Neuronal stem cell (in vitro differentiated cells): ENCODE data around the gene KLHL12.

Source experiments
- DNase-seq: peaks from one replicate; pipeline ENCODE4 v3.0.0-alpha.2; 2013; ENCODE audit warnings: low spot score
- H2AFZ ChIP-seq: one replicate; pipeline ENCODE4 v1.6.1; 2013; ENCODE audit warnings: mild to moderate bottlenecking, low read length, inconsistent platforms
- H2AK5ac ChIP-seq: 2 replicates; pipeline ENCODE4 v1.6.1; 2013; ENCODE audit warnings: low read depth, mild to moderate bottlenecking, inconsistent platforms, low read length, moderate library complexity, mixed read lengths
- H2BK120ac ChIP-seq: 2 replicates; pipeline ENCODE4 v1.6.1; 2013; ENCODE audit warnings: low read depth, mild to moderate bottlenecking, inconsistent platforms, low read length, moderate library complexity, mixed read lengths
- H2BK12ac ChIP-seq: one replicate; pipeline ENCODE4 v1.6.1; 2013; ENCODE audit warnings: low read length, inconsistent platforms
- H2BK15ac ChIP-seq: 2 replicates; pipeline ENCODE4 v1.6.1; 2013; ENCODE audit warnings: mild to moderate bottlenecking, low read length, inconsistent platforms, mixed read lengths
- H2BK5ac ChIP-seq: one replicate; pipeline ENCODE4 v1.6.1; 2013; ENCODE audit warnings: inconsistent platforms, mild to moderate bottlenecking, low read length, moderate library complexity
- H3K14ac ChIP-seq: one replicate; pipeline ENCODE4 v1.6.1; 2013; ENCODE audit warnings: low read length, inconsistent platforms
- H3K18ac ChIP-seq: 2 replicates; pipeline ENCODE4 v1.6.1; 2013; ENCODE audit warnings: low read length, inconsistent platforms
- H3K23ac ChIP-seq: 2 replicates; pipeline ENCODE4 v1.6.1; 2013; ENCODE audit warnings: low read depth, mild to moderate bottlenecking, mixed read lengths, low read length, inconsistent platforms; ENCODE audit not compliant: poor library complexity
- H3K27ac ChIP-seq: replicated peaks from 3 replicates; pipeline ENCODE4 v1.5.1; 2013; ENCODE audit warnings: low read length, inconsistent platforms
- H3K27me3 ChIP-seq, 3 experiments: 2 replicates each; pipeline ENCODE4 v1.6.1; 2013; ENCODE audit warnings: low read length in 3 of 3, mild to moderate bottlenecking in 2 of 3, inconsistent platforms in 1 of 3, low read depth in 1 of 3, mixed read lengths in 1 of 3, moderate library complexity in 1 of 3; ENCODE audit not compliant: control insufficient read depth in 3 of 3, insufficient read depth in 3 of 3
- H3K36me3 ChIP-seq, 2 donors: replicated peaks in 1 of 2; 2 replicates each; pipeline ENCODE4 v1.6.1; 2013; ENCODE audit warnings: low read length in 2 of 2; ENCODE audit not compliant: control insufficient read depth in 2 of 2, insufficient read depth in 2 of 2
- H3K4ac ChIP-seq: 2 replicates; pipeline ENCODE4 v1.6.1; 2013; ENCODE audit warnings: inconsistent platforms, mild to moderate bottlenecking, low read length, moderate library complexity
- H3K4me1 ChIP-seq, 2 donors: 1 replicate in 1 of 2; 2 replicates in 1 of 2; pipeline ENCODE4 v1.6.1; 2013; ENCODE audit warnings: low read length in 2 of 2, low read depth in 1 of 2; ENCODE audit not compliant: control insufficient read depth in 2 of 2, insufficient read depth in 1 of 2
- H3K4me2 ChIP-seq: one replicate; pipeline ENCODE4 v1.6.1; 2013; ENCODE audit warnings: mild to moderate bottlenecking, low read length, inconsistent platforms; ENCODE audit not compliant: insufficient read depth, poor library complexity, severe bottlenecking
- H3K4me3 ChIP-seq, 2 donors: 2 replicates each; pipeline ENCODE4 v1.5.1; 2013; ENCODE audit warnings: low read length in 2 of 2, mild to moderate bottlenecking in 2 of 2, inconsistent platforms in 1 of 2, moderate library complexity in 1 of 2
- H3K79me1 ChIP-seq: one replicate; pipeline ENCODE4 v1.6.1; 2013; ENCODE audit warnings: low read depth, mild to moderate bottlenecking, inconsistent platforms, low read length, moderate library complexity
- H3K9ac ChIP-seq: one replicate; pipeline ENCODE4 v1.6.1; 2013; ENCODE audit warnings: mild to moderate bottlenecking, low read depth, low read length, inconsistent platforms; ENCODE audit not compliant: poor library complexity
- H3K9me3 ChIP-seq, 2 donors: replicated peaks in 1 of 2; 2 replicates each; pipeline versions ENCODE3 to v1.6.1; 2013; ENCODE audit warnings: low read length in 2 of 2, mild to moderate bottlenecking in 2 of 2, inconsistent platforms in 1 of 2, low read depth in 1 of 2, mixed read lengths in 1 of 2, moderate library complexity in 1 of 2; ENCODE audit not compliant: control insufficient read depth in 2 of 2, insufficient read depth in 1 of 2
- H4K8ac ChIP-seq: one replicate; pipeline ENCODE4 v1.6.1; 2013; ENCODE audit warnings: low read depth, mild to moderate bottlenecking, inconsistent platforms, low read length, moderate library complexity
- H4K91ac ChIP-seq: one replicate; pipeline ENCODE4 v1.6.1; 2013; ENCODE audit warnings: low read length, low read depth, mild to moderate bottlenecking, inconsistent platforms; ENCODE audit not compliant: poor library complexity
- WGBS, 2 donors: extraction: QIAGEN DNeasy Blood & Tissue Kit; methylation state at CpG; one replicate each; pipeline ENCODE4 v1.1.7; 2013; ENCODE audit warnings: missing lambda C conversion rate in 2 of 2, mixed read lengths in 1 of 2; ENCODE audit not compliant: insufficient read length in 2 of 2, insufficient replicate concordance in 1 of 2; ENCODE audit errors: extremely low coverage in 2 of 2; 5-methylcytosine and 5-hydroxymethylcytosine counted together

KLHL12 gene

DNA sequence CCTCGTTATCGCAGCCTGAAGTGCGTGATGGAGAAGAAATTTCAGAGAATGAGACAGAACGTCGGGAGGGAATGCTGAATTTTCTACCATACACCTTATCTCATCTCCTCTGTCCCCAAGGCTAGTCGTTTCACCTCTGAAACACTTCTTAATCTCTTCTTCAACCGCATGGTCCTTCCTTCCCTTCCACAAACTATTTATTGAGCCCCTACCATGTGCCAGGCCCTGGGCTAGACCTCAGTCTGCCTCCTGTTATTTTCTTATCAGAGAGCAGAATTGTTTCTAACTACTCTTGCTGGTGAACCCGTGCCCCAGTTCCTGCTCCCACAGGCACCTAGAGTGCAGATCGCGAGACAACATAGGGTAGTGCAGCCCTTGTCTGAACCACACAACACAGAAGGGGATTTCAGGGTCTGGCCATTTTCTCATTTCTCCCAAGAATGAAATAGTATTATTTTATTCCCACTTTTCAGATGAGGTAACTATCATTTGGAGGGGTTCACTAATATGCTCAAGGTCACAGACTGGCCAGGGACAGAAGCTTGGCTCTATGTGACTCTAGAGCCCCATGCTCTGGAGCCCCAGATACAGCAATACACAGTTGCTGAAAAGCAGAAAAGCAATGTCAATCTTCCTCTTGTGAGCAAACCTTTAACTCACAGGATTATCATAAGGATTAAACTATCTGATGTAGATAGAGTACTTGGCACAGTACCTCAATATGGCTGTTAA is 31.7 kb upstream of the KLHL12 start:
- no peak for DNase-seq
- no peak overlapping the region for H3K27ac ChIP-seq
- no CpG with 5 or more reads among the region's 10 CpGs for WGBS, 2 donors
- peaks cover 6 to 17% of the 10 kb centered on the region in 2 donors for H3K36me3 ChIP-seq
- H3K4me2 ChIP-seq: peak overlapping the region; percentile 89
- no peak overlapping the region for H2AK5ac ChIP-seq
- H3K18ac ChIP-seq: peak overlapping the region; percentile 13
- H2BK12ac ChIP-seq: no peak overlapping the region
- no peak overlapping the region for H2BK5ac ChIP-seq
- H3K4me1 ChIP-seq: peaks cover 6% of the 10 kb centered on the region in 2 donors
- no peak overlapping the region for H4K91ac ChIP-seq
- H2BK15ac ChIP-seq: peak overlapping the region; percentile 70
- H2BK120ac ChIP-seq: no peak overlapping the region
- H3K9me3 ChIP-seq: no peaks in the 10 kb centered on the region
- peak overlapping the region; percentile 78 for H3K9ac ChIP-seq
- H3K23ac ChIP-seq: no peak overlapping the region
- no peak overlapping the region for H3K4ac ChIP-seq
- H4K8ac ChIP-seq: no peak overlapping the region
- H3K27me3 ChIP-seq: no peaks in the 10 kb centered on the region
- H2AFZ ChIP-seq: peak overlapping the region; percentile 88
- peaks cover 5% of the 10 kb centered on the region for H3K79me1 ChIP-seq
- peak overlapping the region; percentile 74 to 81 for H3K4me3 ChIP-seq
- no peak overlapping the region for H3K14ac ChIP-seq

DNA sequence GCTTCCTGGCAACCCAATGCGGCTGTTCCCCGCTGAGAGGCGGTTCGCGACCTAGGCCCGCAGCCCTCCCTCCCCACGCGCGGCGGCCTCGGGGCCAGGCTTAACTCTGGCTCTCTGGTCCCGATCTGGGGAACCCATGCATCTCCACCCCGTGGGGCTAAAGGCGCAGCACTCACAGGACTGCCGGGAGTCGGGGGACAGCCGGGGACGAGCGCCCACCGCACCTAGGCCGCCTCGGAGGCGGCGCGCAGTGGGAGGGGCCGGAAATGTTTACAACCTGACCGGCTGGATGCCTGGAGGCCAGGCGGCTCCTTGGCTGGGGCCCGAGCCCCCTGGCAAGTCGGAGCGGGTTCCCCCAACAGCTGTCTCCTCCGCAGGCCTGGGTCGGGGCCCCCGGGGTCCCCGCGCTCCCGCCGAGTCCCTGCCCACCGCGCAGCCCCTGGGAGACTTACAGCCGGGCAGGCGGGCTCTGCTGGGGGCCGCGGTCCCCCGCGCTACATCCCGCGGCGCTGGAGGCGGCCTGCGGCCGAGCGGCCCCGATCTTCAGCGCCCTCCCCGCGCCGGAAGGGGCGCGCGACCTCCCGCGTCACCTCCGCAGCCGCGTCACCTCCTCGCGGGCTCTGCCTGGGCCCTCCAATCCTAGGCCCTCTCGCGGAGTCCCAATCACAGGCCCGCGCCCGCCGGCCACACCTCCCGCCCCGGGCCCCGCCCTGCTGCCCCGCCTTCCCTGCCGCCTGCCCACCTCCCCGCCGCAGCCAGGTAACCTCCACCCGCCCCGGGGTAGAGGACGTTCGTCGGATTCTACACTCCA is 30.9 kb upstream of the KLHL12 start, which contains the start of gene ADIPOR1:
ADIPOR1 (minus strand) TSS at position 580 of the 811 bp plus-strand sequence. CDS start 7,242 bp downstream, outside the sequence.
- Histone ChIP-seq H3K4ac (no peak within 1 kb of the TSS), H4K91ac (no peak within 1 kb of the TSS), H3K4me3 (peak within 1 kb of the TSS; percentile 74 to 99), H2BK15ac (peak within 1 kb of the TSS; percentile 70), H3K36me3 (peaks cover 6 to 17% of the 10 kb centered on the region in 2 donors), H3K79me1 (peaks cover 5% of the 10 kb centered on the region), H2BK12ac (no peak within 1 kb of the TSS), H3K4me2 (peak within 1 kb of the TSS; percentile 89), H2AK5ac (peak within 1 kb of the TSS; percentile 43), H2AFZ (peak within 1 kb of the TSS; percentile 88), H3K9ac (peak within 1 kb of the TSS; percentile 97), H4K8ac (no peak within 1 kb of the TSS), H2BK5ac (peak within 1 kb of the TSS; percentile 85), H3K23ac (peak within 1 kb of the TSS; percentile 89), H3K14ac (peak within 1 kb of the TSS; percentile 14), H3K18ac (peak within 1 kb of the TSS; percentile 92), H2BK120ac (peak within 1 kb of the TSS; percentile 77), H3K27me3 (no peaks in the 10 kb centered on the region), H3K9me3 (no peaks in the 10 kb centered on the region), H3K4me1 (peaks cover 6% of the 10 kb centered on the region in 2 donors), H3K27ac (no peak within 1 kb of the TSS)
- no CpG with 5 or more reads among the region's 86 CpGs for WGBS, 2 donors
- peak; percentile 75 for DNase-seq

DNA sequence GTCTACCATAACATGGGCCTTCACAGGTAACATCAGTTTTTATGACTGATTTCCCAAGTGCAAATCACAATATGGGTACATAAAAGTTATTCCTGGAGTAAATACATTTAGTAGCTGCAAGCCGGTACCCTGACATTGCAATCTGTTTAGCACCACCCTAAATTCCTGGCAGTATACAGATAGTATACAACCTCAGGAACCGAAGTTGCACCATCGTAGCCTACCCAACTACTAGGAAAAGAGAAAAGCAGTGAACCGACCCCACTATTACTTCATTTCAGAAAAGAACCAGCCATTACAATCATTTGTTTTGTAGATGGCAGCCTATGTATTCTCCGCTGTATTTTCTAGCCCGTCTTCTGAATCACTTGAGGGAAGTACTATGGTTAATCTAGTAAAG is 29.9 kb upstream of the KLHL12 start:
- Histone ChIP-seq H4K8ac (no peak overlapping the region), H3K4me1 (peaks cover 6% of the 10 kb centered on the region in 2 donors), H2AK5ac (no peak overlapping the region), H3K4me2 (no peak overlapping the region), H2BK120ac (no peak overlapping the region), H2AFZ (no peak overlapping the region), H3K23ac (no peak overlapping the region), H3K4ac (no peak overlapping the region), H2BK15ac (no peak overlapping the region), H2BK5ac (no peak overlapping the region), H3K27ac (no peak overlapping the region), H3K79me1 (peaks cover 5% of the 10 kb centered on the region), H3K9ac (no peak overlapping the region), H3K36me3 (peaks cover 2 to 8% of the 10 kb centered on the region in 2 donors), H3K14ac (no peak overlapping the region), H4K91ac (no peak overlapping the region), H3K18ac (no peak overlapping the region), H3K27me3 (no peaks in the 10 kb centered on the region), H3K4me3 (peak overlapping the region in 1 of 2 donors; percentile 74), H3K9me3 (no peaks in the 10 kb centered on the region), H2BK12ac (no peak overlapping the region)
- no peak for DNase-seq
- no CpG with 5 or more reads among the region's 6 CpGs for WGBS, 2 donors
